Ascending aorta (tissue), 2 donors: ENCODE data around the gene RBM39. TPM values are rescaled to one million over a fixed set of nuclear protein-coding genes. Genes with fewer than 3 reads are reported as not detected.

Experiments used
- DNase-seq, 2 donors: peaks; one replicate each; pipeline ENCODE4 v3.0.0-alpha.2; 2019; ENCODE audit warnings: low spot score in 2 of 2
- H3K27ac ChIP-seq, 2 donors: fragments of 200-600 bp; sonication (generic); one replicate each; pipeline ENCODE4 v1.5.1; 2016 to 2017; ENCODE audit warnings: mild to moderate bottlenecking in 1 of 2
- H3K27me3 ChIP-seq: fragments of 200-600 bp; sonication (generic); one replicate; pipeline ENCODE4 v1.5.1; 2017
- H3K36me3 ChIP-seq, 2 donors: fragments of 200-600 bp; sonication (generic); one replicate each; pipeline ENCODE4 v1.5.1; 2016
- H3K4me1 ChIP-seq, 2 donors: fragments of 200-600 bp; sonication (generic); one replicate each; pipeline ENCODE4 v1.5.1; 2016 to 2017; ENCODE audit warnings: mild to moderate bottlenecking in 1 of 2
- H3K4me3 ChIP-seq, 2 donors: fragments of 200-600 bp; sonication (generic); one replicate each; pipeline ENCODE4 v1.5.1; 2016 to 2017; ENCODE audit warnings: mild to moderate bottlenecking in 1 of 2
- H3K9me3 ChIP-seq, 2 donors: fragments of 200-600 bp; sonication (generic); one replicate each; pipeline ENCODE4 v1.5.1; 2016
- intact Hi-C: fragments of 100-400 bp; cut with DNase I; formaldehyde crosslinking; loops from one replicate; pipeline ENCODE4 v1.15.1; 2023
- total RNA-seq: library from RNA; depleted of rRNA; stranded (reverse); fragments of >200 nt; gene quantifications from one replicate; pipeline ENCODE4 v1.1.0, GENCODE V29; 2016
- TF ChIP-seq, protein P1 (sequence below), 3 experiments: fragments of 200-600 bp in 2 of 3; fragments of 450-650 bp in 1 of 3; sonication (generic) in 2 of 3; IDR thresholded peaks; one replicate each; pipeline ENCODE4 v1.5.1; 2016 to 2019; ENCODE audit warnings: antibody characterized with exemption in 3 of 3, mild to moderate bottlenecking in 1 of 3, moderate library complexity in 1 of 3

Gene RBM39
- total RNA-seq, 1 donor from 2014 or later: 232 TPM

DNA sequence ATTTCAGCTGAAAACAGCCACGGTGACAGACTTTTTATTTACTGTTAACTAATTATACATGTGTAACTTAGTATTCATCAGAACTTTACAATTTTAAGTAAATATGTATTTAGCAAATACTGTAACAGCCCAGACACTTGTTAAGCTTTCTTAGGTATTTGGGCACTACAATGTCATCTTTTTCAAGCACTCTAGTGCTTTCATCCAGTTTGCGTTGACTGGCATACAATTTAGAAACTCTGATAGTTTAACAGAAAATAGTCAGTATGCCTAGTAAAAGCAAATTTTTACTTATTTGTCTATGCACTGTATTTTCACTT, 10.6 kb downstream of the RBM39 start:
- no peak overlapping the region for H3K27ac ChIP-seq
- no peaks in the 10 kb centered on the region for H3K9me3 ChIP-seq
- TF ChIP-seq, protein P1, sequence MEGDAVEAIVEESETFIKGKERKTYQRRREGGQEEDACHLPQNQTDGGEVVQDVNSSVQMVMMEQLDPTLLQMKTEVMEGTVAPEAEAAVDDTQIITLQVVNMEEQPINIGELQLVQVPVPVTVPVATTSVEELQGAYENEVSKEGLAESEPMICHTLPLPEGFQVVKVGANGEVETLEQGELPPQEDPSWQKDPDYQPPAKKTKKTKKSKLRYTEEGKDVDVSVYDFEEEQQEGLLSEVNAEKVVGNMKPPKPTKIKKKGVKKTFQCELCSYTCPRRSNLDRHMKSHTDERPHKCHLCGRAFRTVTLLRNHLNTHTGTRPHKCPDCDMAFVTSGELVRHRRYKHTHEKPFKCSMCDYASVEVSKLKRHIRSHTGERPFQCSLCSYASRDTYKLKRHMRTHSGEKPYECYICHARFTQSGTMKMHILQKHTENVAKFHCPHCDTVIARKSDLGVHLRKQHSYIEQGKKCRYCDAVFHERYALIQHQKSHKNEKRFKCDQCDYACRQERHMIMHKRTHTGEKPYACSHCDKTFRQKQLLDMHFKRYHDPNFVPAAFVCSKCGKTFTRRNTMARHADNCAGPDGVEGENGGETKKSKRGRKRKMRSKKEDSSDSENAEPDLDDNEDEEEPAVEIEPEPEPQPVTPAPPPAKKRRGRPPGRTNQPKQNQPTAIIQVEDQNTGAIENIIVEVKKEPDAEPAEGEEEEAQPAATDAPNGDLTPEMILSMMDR (IDR thresholded peaks at IDR 0.05): no peak
- H3K27me3 ChIP-seq: no peaks in the 10 kb centered on the region
- H3K36me3 ChIP-seq: peaks cover 87 to 100% of the 10 kb centered on the region in 2 donors
- peaks cover 5 to 53% of the 10 kb centered on the region in 2 donors for H3K4me1 ChIP-seq
- intact Hi-C loops: no loop called here
- H3K4me3 ChIP-seq: no peak overlapping the region
- DNase-seq: no peak

DNA sequence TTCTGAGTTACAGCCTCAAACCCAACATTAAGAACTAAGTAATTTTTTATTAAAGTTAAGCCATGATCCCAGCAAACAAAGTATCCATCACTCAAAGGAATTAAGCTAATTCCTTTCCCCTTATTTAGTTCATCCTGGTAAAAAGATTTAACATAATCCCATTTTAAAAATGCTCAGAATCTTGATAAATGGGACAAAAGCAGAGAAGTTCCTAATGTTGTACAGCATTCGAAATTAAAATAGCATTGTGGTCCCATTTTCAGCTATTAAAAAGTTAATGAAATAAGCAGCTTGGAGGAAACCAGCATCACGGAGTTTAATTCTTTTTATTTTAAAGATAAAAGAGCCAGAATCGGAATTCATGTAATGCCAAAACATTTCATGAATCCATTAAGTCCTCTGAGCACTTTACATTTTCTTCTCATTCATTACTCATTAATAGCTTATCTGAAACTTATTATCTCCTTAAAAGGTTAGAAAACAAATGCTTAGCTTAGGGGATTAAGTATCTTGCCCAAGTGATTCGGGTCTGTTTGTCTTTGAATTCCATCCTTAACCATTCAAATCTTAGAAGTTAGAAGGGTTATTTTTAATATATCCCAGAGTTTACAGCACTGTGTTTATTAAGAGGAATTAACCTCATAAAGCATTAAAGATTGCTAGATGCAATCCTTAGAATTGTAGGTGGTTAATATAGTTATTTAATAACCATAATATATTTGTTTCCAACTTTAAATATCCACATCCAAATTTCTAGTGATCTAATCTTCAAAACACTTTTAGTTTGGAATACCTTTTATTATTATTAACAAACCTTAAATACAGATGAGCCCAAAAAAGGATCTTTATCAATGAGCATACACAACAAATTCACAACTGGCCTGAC, 11.2 kb downstream of the RBM39 start:
- DNase-seq: no peak
- TF ChIP-seq, protein P1 (IDR thresholded peaks at IDR 0.05): no peak
- intact Hi-C loops: no loop called here

DNA sequence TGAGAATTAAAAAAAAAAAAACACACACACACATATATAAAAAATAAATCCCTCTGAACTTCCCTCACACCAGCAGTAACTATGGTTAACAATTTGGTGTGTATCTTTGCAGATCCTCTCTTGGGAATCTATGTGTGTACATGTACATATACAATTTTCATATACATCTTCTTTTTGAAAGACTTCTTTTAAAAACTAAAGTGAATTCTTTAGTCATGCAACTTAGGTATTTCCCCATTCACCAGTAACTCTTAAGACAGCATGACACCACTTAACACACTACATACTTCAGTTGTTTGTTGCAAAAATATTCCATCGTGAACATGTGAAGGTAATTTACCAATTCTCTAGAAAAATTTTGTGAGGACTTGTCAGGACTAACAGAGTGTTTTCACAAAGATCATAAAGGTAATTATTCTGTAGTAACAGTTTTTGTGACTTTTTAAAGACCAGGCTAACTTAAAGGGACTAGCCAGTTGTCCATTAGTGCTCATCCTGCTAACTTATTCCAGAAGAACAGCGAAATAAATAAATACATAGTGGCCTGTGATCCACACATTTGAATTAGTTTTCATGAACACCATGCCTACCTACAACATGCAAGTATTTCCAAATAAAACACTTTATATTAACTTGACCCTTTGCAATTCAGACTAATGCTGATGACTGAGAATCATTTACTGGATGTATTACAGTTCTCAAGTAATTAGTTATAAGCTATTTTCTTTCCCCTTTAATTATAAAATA, 12.1 kb downstream of the RBM39 start:
- Histone ChIP-seq H3K27me3 (no peaks in the 10 kb centered on the region), H3K9me3 (no peaks in the 10 kb centered on the region), H3K27ac (no peak overlapping the region), H3K36me3 (peaks cover 92 to 100% of the 10 kb centered on the region in 2 donors), H3K4me1 (peaks cover 5 to 43% of the 10 kb centered on the region in 2 donors), H3K4me3 (no peak overlapping the region)
- TF ChIP-seq, protein P1 (IDR thresholded peaks at IDR 0.05): no peak
- no peak for DNase-seq
- intact Hi-C loops: no loop called here

More for the DNA sequence above, 11.2 kb downstream of the RBM39 start:
- H3K4me3 ChIP-seq: no peak overlapping the region
- no peaks in the 10 kb centered on the region for H3K9me3 ChIP-seq
- peaks cover 87 to 100% of the 10 kb centered on the region in 2 donors for H3K36me3 ChIP-seq
- no peaks in the 10 kb centered on the region for H3K27me3 ChIP-seq
- peaks cover 5 to 47% of the 10 kb centered on the region in 2 donors for H3K4me1 ChIP-seq
- H3K27ac ChIP-seq: no peak overlapping the region

DNA sequence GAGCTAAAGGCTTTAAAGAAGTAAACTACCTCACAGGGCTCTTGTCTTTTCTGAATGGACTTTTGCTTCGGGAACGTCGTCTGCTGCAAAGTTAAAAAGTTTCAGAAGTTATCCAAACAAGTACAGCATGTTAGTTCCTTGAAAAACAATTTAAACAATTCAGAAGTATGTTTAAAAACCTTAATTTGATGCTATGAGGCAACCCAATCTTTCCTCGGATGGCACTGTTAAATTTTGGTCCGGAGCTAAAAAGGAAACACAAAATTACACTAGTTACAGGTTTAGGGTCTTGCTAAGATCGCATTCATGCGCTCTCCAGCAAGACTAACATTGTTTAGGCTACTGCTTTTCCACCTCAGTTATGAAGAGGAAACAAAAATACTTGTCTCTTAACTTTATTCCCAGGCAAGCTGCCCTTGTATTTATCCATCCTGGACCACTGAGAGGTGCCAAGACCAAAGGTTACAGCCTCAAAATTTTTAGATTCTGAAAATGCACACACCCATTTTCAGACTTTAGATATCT, 12.7 kb downstream of the RBM39 start:
- TF ChIP-seq, protein P1 (IDR thresholded peaks at IDR 0.05): no peak
- intact Hi-C loops: no loop called here
- peaks cover 95 to 99% of the 10 kb centered on the region in 2 donors for H3K36me3 ChIP-seq

DNA sequence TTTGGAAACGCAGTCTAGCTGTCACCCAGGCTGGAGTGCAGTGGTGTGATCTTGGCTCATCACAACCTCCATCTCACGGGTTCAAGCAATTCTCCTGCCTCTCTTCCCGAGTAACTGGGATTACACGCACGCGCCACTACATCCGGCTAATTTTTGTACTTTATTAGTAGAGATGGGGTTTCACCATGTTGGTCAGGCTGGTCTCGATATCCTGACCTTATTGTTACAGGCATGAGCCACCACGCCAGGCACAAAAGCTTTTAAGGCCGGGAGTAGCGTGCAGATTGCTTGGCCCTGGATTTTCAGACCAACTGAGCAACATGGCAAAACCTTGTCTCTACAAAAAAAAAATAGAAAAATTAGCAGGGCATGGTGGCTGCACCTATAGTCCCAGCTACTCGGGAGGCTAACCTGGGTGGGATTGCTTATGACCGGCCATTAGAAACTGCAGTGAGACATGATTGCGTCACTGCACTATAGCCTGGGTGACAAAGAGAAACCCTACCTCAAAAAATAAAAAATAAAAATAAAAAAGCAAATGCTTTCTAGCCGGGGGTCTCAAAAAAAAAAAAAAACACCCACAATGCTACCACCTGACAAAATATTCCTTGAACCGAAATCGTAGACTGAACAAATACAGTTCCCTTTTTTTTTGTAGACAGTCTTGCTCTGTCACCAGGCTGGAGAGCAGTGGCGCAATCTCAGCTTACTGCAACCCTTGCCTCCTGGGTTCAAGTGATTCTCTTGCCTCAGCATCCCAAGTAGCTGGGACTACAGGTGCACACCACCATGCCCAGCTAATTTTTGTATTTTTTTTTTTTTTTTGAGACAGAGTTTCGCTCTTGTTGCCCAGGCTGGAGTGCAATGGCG, 15.0 kb downstream of the RBM39 start:
- intact Hi-C loops: no loop called here
- no peak for DNase-seq
- Histone ChIP-seq H3K27me3 (no peaks in the 10 kb centered on the region), H3K27ac (no peak overlapping the region), H3K4me1 (peaks cover 0 to 26% of the 10 kb centered on the region in 2 donors), H3K9me3 (no peaks in the 10 kb centered on the region), H3K36me3 (peaks cover 98 to 99% of the 10 kb centered on the region in 2 donors), H3K4me3 (no peak overlapping the region)
- TF ChIP-seq, protein P1 (IDR thresholded peaks at IDR 0.05): no peak

More for the DNA sequence above, 12.7 kb downstream of the RBM39 start:
- Histone ChIP-seq H3K4me3 (no peak overlapping the region), H3K27ac (no peak overlapping the region), H3K9me3 (no peaks in the 10 kb centered on the region), H3K4me1 (peaks cover under 1 to 36% of the 10 kb centered on the region in 2 donors), H3K27me3 (no peaks in the 10 kb centered on the region)
- DNase-seq: no peak
